Activated naive CD8-positive, alpha-beta T cell treated with anti-CD3 and anti-CD28 coated beads, Interleukin-2, amount 50 U/mL, for 24 hours (primary cell): ENCODE results near the gene BCAP31.
"Not testable (repeated sequence)": the region's sequence is repeated elsewhere in the genome, so short reads cannot be mapped to it uniquely, and the experiment has no call there.

Source experiments
- ATAC-seq: fragments of 150-1000 bp; cut with Tn5 transposase; one replicate; pipeline ENCODE4 v1.10.0; 2021
- DNase-seq: peaks from one replicate; pipeline ENCODE4 v3.0.0; 2021
- H3K27ac Mint-ChIP-seq: one replicate; pipeline ENCODE4 v1.8.0; 2021; ENCODE audit warnings: mild to moderate bottlenecking, mixed read lengths
- H3K27me3 Mint-ChIP-seq: one replicate; pipeline ENCODE4 v1.8.0; 2021; ENCODE audit warnings: mixed read lengths
- H3K36me3 Mint-ChIP-seq: one replicate; pipeline ENCODE4 v1.8.0; 2021; ENCODE audit warnings: low read depth, mixed read lengths
- H3K4me1 Mint-ChIP-seq: one replicate; pipeline ENCODE4 v1.8.0; 2021; ENCODE audit warnings: mixed read lengths
- H3K4me3 Mint-ChIP-seq: one replicate; pipeline ENCODE4 v1.8.0; 2021; ENCODE audit warnings: mild to moderate bottlenecking, moderate library complexity, mixed read lengths
- H3K9me3 Mint-ChIP-seq: one replicate; pipeline ENCODE4 v1.8.0; 2021; ENCODE audit warnings: mixed read lengths

Gene BCAP31

DNA sequence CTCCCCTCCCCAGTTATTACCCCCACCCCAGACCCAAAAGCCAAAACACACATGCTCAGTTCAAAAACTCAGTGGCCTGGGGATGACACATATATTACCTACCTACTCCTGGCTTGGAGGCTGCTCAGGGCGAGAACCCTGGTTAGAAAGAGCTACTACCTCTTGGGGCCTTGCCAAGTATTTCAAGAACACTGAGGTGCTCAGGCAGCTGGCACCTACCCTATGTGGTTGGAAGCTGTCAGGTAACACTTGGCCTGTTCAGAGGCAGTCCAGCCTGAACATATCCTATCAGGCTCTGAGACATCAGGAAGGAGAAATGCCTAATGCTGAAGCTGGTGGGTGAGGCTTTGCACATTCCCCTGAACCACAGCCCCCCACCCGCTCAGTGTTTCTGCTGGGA is 4.9 kb downstream of the BCAP31 start:
- DNase-seq, result no peak
- no peak overlapping the region for H3K4me3 Mint-ChIP-seq
- H3K27me3 Mint-ChIP-seq, result no peaks in the 10 kb centered on the region
- no peaks in the 10 kb centered on the region for H3K9me3 Mint-ChIP-seq
- no peak for ATAC-seq
- no peak overlapping the region for H3K27ac Mint-ChIP-seq
- H3K36me3 Mint-ChIP-seq, result peaks cover 23% of the 10 kb centered on the region
- H3K4me1 Mint-ChIP-seq, result peaks cover 16% of the 10 kb centered on the region

- H3K9me3 Mint-ChIP-seq, result no peaks in the 10 kb centered on the region
- no peaks in the 10 kb centered on the region for H3K27me3 Mint-ChIP-seq
- no peak overlapping the region for H3K27ac Mint-ChIP-seq
Measured at GRCh38 chrX:153717445-153717844, 6.7 kb downstream of the BCAP31 start.

DNA sequence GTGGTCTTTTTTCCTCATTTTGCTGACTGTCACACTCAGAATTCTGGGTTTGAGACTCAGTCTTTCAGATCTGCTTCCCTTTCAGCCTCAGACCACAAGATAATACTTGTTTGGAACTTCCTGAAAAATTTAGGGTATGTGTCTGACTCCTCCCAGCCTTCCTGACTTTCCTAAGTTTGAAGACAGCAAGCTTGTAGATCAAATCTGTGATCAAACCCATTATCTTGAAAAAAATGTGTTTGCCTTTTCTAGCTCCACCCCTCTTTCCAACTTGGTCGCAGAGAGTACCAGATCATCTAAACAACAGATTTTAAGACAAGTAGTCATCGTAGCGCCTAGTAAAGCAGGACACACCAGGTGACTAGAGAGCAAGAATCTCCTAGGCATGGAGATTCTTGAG is 9.9 kb downstream of the BCAP31 start:
- DNase-seq (no peak), ATAC-seq (no peak)
- peaks cover 6% of the 10 kb centered on the region for H3K4me1 Mint-ChIP-seq
- no peak overlapping the region for H3K27ac Mint-ChIP-seq
- no peak overlapping the region for H3K4me3 Mint-ChIP-seq
- H3K9me3 Mint-ChIP-seq, result no peaks in the 10 kb centered on the region
- peaks cover 24% of the 10 kb centered on the region for H3K36me3 Mint-ChIP-seq
- H3K27me3 Mint-ChIP-seq, result no peaks in the 10 kb centered on the region

More at GRCh38 chrX:153717445-153717844, 6.7 kb downstream of the BCAP31 start:
- Mint-ChIP-seq H3K36me3 (peaks cover 27% of the 10 kb centered on the region), H3K4me1 (peaks cover 12% of the 10 kb centered on the region), H3K4me3 (no peak overlapping the region)
- ATAC-seq, result no peak
- no peak for DNase-seq

- no peak overlapping the region for H3K27ac Mint-ChIP-seq
- no peaks in the 10 kb centered on the region for H3K27me3 Mint-ChIP-seq
- H3K4me1 Mint-ChIP-seq, result peaks cover 4% of the 10 kb centered on the region
- DNase-seq, result no peak
- H3K9me3 Mint-ChIP-seq, result no peaks in the 10 kb centered on the region
- H3K36me3 Mint-ChIP-seq, result peaks cover 13% of the 10 kb centered on the region
- no peak for ATAC-seq
- no peak overlapping the region for H3K4me3 Mint-ChIP-seq
Measured at GRCh38 chrX:153709726-153710674, 14.2 kb downstream of the BCAP31 start.

DNA sequence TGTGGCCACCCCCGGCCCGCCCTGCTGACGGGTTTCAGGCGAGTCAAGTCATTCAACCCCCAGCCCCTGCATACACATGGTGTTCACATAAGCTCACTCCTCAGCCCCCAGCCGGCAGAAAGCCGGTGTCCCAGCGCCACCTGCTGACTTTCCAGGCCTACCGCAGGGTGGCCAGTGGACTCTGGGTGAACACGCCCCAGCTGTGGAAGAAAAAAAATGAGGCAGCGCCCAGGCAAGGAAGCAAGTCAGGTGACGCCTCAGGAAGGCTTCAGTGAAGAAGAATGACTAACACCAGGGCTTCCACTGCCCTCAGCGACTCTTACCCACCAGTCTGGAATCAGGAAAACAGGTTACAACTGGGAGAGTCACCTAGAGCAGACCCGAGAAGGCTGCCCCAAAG is 15.8 kb downstream of the BCAP31 start:
- Mint-ChIP-seq H3K4me3 (no peak overlapping the region), H3K27me3 (no peaks in the 10 kb centered on the region), H3K4me1 (peaks cover 4% of the 10 kb centered on the region), H3K9me3 (no peaks in the 10 kb centered on the region), H3K27ac (no peak overlapping the region), H3K36me3 (peaks cover 8% of the 10 kb centered on the region)
- DNase-seq, result peak; percentile 30
- peak; percentile 69 for ATAC-seq

- DNase-seq (no peak), ATAC-seq (no peak)
- peaks cover 4% of the 10 kb centered on the region for H3K4me1 Mint-ChIP-seq
- no peak overlapping the region for H3K27ac Mint-ChIP-seq
- peaks cover 5% of the 10 kb centered on the region for H3K36me3 Mint-ChIP-seq
- H3K27me3 Mint-ChIP-seq, result no peaks in the 10 kb centered on the region
- no peak overlapping the region for H3K4me3 Mint-ChIP-seq
- H3K9me3 Mint-ChIP-seq, result no peaks in the 10 kb centered on the region
Measured at GRCh38 chrX:153707406-153707805, 16.8 kb downstream of the BCAP31 start.

DNA sequence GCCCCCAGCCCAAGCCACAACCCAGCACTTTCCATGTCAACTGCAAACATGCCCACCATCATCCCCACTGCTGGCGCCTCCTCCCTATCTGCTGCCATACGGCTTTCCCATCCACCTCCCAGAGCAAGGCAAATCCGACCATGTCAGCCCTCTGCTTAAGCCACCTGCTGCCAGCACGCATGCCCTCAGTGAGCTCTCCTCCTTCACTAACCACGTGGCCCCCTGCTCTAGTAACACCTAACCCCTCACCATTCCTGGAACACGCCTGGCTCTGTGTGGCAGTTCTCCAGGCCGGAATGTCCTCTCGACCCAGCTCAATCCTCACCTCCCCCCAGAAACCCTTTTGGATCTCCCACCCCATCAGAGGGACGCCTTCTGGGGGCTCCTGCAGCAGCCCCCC is 17.4 kb downstream of the BCAP31 start:
- Mint-ChIP-seq H3K27ac (no peak overlapping the region), H3K36me3 (peaks cover 5% of the 10 kb centered on the region), H3K4me3 (no peak overlapping the region), H3K9me3 (no peaks in the 10 kb centered on the region), H3K27me3 (no peaks in the 10 kb centered on the region), H3K4me1 (peaks cover 4% of the 10 kb centered on the region)
- no peak for ATAC-seq
- DNase-seq, result no peak

GRCh38 chrX:153705403-153706060 is 18.7 kb downstream of the BCAP31 start:
- H3K4me1 Mint-ChIP-seq, DNase-seq, H3K36me3 Mint-ChIP-seq, H3K27ac Mint-ChIP-seq, H3K4me3 Mint-ChIP-seq, ATAC-seq, H3K27me3 Mint-ChIP-seq, H3K9me3 Mint-ChIP-seq: not testable (repeated sequence)

DNA sequence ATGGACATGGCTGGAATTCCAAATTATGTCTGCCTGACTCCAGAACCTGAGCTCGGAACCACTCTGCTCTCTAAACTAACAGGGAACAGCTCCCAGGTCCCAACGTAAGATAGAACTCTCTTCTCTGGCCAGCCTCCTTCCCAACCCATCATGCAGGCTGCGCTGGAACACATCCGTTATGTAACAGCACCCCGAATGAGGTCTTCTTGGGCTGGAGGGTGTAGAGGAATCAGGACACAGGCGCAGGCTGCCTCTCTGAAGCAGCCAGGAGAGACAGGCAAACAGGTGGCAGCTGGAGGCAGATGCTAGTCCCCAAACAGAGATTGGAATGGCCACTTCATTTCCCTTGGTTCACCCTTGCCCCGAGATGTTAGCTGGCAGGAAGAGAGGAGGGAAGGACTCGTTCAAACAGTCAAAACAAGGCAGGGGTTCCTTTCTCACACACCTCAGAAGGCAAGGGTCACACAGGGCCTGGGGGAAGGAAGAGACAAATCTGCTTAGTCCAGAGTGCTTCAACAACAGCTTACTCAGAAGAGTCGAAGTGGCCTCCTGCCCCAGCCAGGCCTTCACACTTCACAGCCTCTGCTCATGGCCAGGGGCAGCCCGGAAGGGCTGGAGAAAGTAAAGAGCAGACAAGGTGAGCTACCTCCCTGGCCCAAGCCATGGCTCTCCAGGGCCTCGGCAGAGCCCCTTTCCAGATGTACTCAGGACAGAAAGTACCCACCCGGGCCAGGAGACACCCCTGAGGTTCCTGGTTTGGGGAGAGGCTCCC is 19.4 kb downstream of the BCAP31 start:
- not testable (repeated sequence) for H3K27ac Mint-ChIP-seq, H3K36me3 Mint-ChIP-seq, DNase-seq, H3K4me3 Mint-ChIP-seq, ATAC-seq, H3K9me3 Mint-ChIP-seq, H3K4me1 Mint-ChIP-seq, H3K27me3 Mint-ChIP-seq

GRCh38 chrX:153704021-153704526 is 20.1 kb downstream of the BCAP31 start:
- no peak for DNase-seq
- ATAC-seq, result no peak
- H3K36me3 Mint-ChIP-seq, result no peaks in the 10 kb centered on the region

DNA sequence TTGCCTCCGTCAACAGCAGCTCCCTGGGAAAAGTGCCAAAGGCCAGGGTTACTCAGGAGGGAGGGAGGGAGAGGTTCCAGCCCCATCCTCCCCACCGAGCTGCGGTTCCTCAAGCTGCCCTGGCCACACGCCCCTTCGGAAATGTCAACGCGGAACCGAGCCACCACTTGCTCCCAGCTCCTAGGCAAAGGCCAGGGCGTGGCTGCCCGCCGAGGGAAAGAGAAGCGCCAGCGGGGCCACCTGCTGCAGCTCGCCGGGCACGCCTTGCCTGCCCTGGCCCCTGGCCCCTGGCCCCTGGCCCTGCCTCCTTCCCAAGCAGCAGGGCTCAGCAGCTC is 21.2 kb downstream of the BCAP31 start:
- no peak for ATAC-seq
- Mint-ChIP-seq H3K27ac (no peak overlapping the region), H3K4me1 (no peaks in the 10 kb centered on the region), H3K4me3 (no peak overlapping the region), H3K36me3 (peaks cover 3% of the 10 kb centered on the region), H3K27me3 (no peaks in the 10 kb centered on the region), H3K9me3 (no peaks in the 10 kb centered on the region)
- no peak for DNase-seq

More at GRCh38 chrX:153704021-153704526, 20.1 kb downstream of the BCAP31 start:
- no peaks in the 10 kb centered on the region for H3K9me3 Mint-ChIP-seq
- H3K4me1 Mint-ChIP-seq, result peaks cover 4% of the 10 kb centered on the region
- no peak overlapping the region for H3K4me3 Mint-ChIP-seq
- no peak overlapping the region for H3K27ac Mint-ChIP-seq
- no peaks in the 10 kb centered on the region for H3K27me3 Mint-ChIP-seq

DNA sequence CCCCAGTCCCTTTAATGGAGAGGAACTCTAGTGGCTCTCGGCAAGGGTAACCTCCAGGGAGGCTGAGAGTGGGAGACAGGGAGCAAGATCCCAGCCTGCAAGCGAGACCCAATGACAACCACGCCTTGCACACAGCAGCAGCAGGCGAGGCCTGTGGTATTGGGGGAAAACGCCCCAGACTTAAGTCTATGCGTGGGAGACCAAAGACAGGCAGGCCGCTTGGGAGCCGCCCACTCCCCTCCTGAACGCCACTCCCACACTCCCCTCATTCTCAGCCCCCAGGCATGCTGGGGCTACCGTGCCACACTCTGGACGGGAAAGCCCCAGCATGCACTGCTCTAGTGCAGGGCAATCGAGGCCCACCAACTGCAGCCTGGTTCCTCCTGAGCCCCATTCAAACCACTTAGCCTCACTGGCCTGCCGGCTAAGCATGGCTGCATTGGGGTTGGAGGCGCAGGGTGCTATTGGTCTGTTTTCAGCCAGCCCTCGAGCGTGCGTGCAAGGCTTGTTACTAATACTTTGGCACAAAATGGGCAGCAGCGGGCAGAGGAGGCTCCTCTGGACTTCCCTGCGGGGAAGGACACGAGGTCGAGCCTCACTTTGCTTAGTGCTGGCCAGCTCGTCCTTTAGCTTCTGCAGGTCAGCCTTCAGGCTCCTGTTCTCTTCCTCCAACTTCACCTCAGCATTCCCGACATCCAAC is 21.7 kb downstream of the BCAP31 start:
- H3K9me3 Mint-ChIP-seq, result no peaks in the 10 kb centered on the region
- no peaks in the 10 kb centered on the region for H3K4me1 Mint-ChIP-seq
- no peak overlapping the region for H3K27ac Mint-ChIP-seq
- DNase-seq, result no peak
- peaks cover 6% of the 10 kb centered on the region for H3K36me3 Mint-ChIP-seq
- no peak overlapping the region for H3K4me3 Mint-ChIP-seq
- no peak for ATAC-seq
- H3K27me3 Mint-ChIP-seq, result no peaks in the 10 kb centered on the region

DNA sequence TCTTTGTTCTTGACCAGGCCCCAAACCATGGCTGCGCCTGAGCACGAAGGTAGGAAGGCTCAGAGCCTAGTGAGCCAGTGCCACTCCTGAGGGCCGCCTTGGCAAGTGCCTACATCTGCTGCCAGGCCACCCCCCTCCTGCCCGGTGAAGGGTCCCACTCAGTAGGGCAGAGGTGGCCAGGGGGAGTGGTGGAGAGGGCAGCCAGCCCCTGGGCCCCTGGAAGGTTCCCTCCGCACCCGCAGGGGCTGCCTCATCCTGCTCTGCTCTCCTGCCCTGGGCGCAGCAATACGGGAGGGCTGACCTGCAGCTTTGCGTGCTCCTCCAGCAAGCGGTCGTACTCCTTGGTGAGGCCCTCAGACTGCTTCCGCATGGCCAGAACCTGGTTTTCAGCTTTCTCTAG is 22.5 kb downstream of the BCAP31 start:
- Mint-ChIP-seq H3K27me3 (no peaks in the 10 kb centered on the region), H3K4me1 (no peaks in the 10 kb centered on the region), H3K27ac (no peak overlapping the region), H3K36me3 (peaks cover 10% of the 10 kb centered on the region), H3K9me3 (no peaks in the 10 kb centered on the region), H3K4me3 (no peak overlapping the region)
- DNase-seq (no peak), ATAC-seq (no peak)

GRCh38 chrX:153700967-153701366 is 23.2 kb downstream of the BCAP31 start:
- DNase-seq, result no peak
- Mint-ChIP-seq H3K4me3 (no peak overlapping the region), H3K9me3 (no peaks in the 10 kb centered on the region), H3K27ac (no peak overlapping the region), H3K36me3 (peaks cover 10% of the 10 kb centered on the region), H3K4me1 (no peaks in the 10 kb centered on the region), H3K27me3 (no peaks in the 10 kb centered on the region)
- no peak for ATAC-seq
